ENCODE measurements around the gene RAB28. TPM values are rescaled to one million over a fixed set of nuclear protein-coding genes. Genes with fewer than 3 reads are reported as not detected.

The RAB28 gene
- 7.0 and 11.2 TPM in 2 replicates for total RNA-seq

GRCh38 chr4:13484122-13484748, at the start of gene RAB28:
Gene RAB28, minus strand, starts transcription at chr4:13484340.

Other genes starting within 250 kb of the RAB28 start
- not detected in 2 replicates for gene NKX3-2, start 60.2 kb upstream of the RAB28 start, total RNA-seq
- 10.6 and 11.4 TPM in 2 replicates for gene BOD1L1, start 143.4 kb upstream of the RAB28 start, total RNA-seq